HG02642 (cell line): ENCODE results near the gene PGP.

Experiments
- ATAC-seq: cut with Tn5 transposase; IDR thresholded peaks from one replicate; pipeline ENCODE4 v1.9.1; 2021; ENCODE audit warnings: mild to moderate bottlenecking; ENCODE audit not compliant: unreplicated experiment, poor library complexity

The PGP gene

GRCh38 chr16:2238150-2238837, 23.7 kb upstream of the PGP start:
- no peak for ATAC-seq

GRCh38 chr16:2237493-2238149, 23.0 kb upstream of the PGP start:
- ATAC-seq: no peak

- ATAC-seq: no peak
These were observed 22.5 kb upstream of the PGP start for GRCh38 chr16:2237102-2237482.

GRCh38 chr16:2236337-2237101, 21.9 kb upstream of the PGP start, which contains the start of gene DNASE1L2:
TSS of gene DNASE1L2 (plus strand) at chr16:2236444. CDS start at chr16:2236817, 373 bp downstream.
- ATAC-seq: no peak

GRCh38 chr16:2235695-2236336, 21.2 kb upstream of the PGP start:
- ATAC-seq: no peak

GRCh38 chr16:2235234-2235651, 20.6 kb upstream of the PGP start:
- ATAC-seq: no peak

- ATAC-seq: no peak
These were observed 20.2 kb upstream of the PGP start for GRCh38 chr16:2234813-2235170.

- ATAC-seq: no peak
These were observed 19.5 kb upstream of the PGP start for GRCh38 chr16:2233872-2234812.

- ATAC-seq: no peak
These were observed 18.6 kb upstream of the PGP start for GRCh38 chr16:2233046-2233775.

GRCh38 chr16:2232094-2232990, 17.7 kb upstream of the PGP start:
- ATAC-seq: no peak

GRCh38 chr16:2231016-2231931, 16.6 kb upstream of the PGP start:
- ATAC-seq: no peak

GRCh38 chr16:2230376-2230775, 15.7 kb upstream of the PGP start:
- no peak for ATAC-seq

GRCh38 chr16:2229632-2230250, 15.1 kb upstream of the PGP start:
- no peak for ATAC-seq

- ATAC-seq: no peak
These were observed 14.5 kb upstream of the PGP start for GRCh38 chr16:2229091-2229490.

- no peak for ATAC-seq
These were observed 13.7 kb upstream of the PGP start for GRCh38 chr16:2228161-2228824.

GRCh38 chr16:2226918-2227317, 12.3 kb upstream of the PGP start:
- no peak for ATAC-seq
